GM18868 (cell line): ENCODE results near the gene CDC42SE1.

Experiments
- ATAC-seq: cut with Tn5 transposase; IDR thresholded peaks from one replicate; pipeline ENCODE4 v1.9.1; 2021; ENCODE audit warnings: mild to moderate bottlenecking, moderate library complexity; ENCODE audit not compliant: unreplicated experiment

Gene CDC42SE1

DNA sequence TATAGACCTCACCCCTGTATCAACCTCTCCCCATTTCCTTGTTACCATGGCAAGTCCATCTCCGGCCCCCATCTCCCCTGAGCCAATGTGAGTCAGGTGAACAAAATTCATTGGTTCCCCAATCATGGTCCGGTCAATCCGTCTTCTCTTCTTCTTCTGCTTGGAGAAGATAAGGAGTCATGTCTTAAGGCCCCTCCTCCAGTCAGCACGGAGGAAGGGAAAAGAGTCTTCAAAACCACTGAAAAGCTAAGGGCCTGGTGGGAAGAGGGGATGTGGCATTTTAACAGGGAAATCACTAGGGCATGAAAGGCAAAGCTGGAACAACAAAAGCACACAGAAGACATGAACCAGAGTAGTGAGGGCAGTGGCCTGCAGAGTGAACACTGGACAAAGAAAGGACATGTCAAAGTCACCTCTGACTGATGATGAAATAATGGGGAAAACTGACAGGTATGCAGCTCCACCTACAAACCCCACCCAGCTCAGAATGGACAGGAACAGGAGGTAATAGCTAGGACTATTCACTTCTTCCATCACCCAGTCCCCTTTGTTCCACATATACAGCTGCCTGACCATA, 4.4 kb downstream of the CDC42SE1 start:
- ATAC-seq = no peak

DNA sequence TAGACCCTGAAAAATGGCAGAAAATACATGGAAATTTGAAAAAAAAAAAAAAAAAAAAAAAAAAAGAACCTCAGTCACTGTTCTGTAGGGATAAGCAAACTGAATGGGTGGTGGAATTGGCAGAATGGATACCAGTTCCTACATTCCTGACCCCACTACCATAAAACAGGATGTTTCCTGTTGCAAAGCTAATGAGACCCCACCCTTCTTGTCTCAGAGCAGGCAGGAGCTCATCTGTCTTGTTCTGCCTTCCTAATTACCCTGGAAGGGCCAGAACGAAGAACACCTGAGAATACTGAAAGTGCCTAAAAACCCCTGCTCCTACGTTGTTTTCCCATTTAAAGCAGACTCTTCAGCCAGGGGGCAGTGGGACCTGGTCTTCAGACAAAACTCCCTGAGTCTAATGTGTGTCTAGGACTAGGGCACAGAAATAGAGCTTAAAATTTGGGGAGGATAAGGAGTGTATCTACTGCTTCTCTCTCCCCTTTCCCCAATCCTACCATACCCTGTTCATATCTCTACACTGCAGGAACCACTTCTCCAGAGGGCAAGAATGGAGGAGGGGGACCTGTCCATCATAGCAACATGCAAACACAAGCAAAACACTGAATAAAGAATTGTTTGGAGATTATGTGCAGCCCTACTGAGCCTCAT, 7.9 kb downstream of the CDC42SE1 start:
- ATAC-seq = no peak

DNA sequence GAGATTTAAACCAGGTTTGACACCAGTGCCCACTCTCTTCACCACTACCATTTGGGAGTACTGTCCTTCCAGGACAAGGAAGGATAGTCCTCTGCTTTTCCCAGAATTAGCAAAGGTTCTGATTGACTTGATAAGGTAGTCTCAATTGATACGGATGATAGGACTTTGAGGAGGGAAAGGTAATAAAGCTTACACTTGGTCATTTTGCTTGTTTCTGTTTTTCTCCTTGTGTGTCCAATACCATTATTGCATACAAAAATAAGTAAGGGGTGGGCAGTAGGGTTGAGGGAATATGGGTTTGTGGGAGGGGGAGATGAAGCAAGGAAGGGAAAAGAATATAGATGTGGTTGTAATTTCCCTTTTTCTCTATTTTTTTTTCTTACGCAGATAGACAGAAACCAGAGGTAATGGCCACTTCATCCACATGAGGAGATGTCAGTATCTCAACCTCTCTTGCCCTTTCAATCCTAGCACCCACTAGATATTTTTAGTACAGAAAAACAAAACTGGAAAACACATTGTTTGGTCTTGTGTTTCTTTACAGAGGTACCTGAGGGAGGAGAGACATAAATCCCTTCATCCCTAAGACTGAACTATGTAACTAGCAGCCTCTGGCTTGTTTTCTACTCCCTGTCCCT, 9.3 kb downstream of the CDC42SE1 start:
- no peak for ATAC-seq

- no peak for ATAC-seq
Measured at GRCh38 chr1:151049458-151049857, 10.0 kb downstream of the CDC42SE1 start.

GRCh38 chr1:151048645-151049032, 10.8 kb downstream of the CDC42SE1 start:
- ATAC-seq = no peak

DNA sequence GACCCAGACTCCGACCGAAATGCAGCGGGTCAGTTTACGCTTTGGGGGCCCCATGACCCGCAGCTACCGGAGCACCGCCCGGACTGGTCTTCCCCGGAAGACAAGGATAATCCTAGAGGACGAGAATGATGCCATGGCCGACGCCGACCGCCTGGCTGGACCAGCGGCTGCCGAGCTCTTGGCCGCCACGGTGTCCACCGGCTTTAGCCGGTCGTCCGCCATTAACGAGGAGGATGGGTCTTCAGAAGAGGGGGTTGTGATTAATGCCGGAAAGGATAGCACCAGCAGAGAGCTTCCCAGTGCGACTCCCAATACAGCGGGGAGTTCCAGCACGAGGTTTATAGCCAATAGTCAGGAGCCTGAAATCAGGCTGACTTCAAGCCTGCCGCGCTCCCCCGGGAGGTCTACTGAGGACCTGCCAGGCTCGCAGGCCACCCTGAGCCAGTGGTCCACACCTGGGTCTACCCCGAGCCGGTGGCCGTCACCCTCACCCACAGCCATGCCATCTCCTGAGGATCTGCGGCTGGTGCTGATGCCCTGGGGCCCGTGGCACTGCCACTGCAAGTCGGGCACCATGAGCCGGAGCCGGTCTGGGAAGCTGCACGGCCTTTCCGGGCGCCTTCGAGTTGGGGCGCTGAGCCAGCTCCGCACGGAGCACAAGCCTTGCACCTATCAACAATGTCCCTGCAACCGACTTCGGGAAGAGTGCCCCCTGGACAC, 11.3 kb downstream of the CDC42SE1 start:
- peak; percentile 74 for ATAC-seq

GRCh38 chr1:151047591-151047924, 11.9 kb downstream of the CDC42SE1 start, which contains the start of gene C1orf56:
Gene C1orf56 (plus strand): TSS chr1:151047751. CDS start chr1:151047848, 97 bp downstream.
- ATAC-seq = peak; percentile 53

DNA sequence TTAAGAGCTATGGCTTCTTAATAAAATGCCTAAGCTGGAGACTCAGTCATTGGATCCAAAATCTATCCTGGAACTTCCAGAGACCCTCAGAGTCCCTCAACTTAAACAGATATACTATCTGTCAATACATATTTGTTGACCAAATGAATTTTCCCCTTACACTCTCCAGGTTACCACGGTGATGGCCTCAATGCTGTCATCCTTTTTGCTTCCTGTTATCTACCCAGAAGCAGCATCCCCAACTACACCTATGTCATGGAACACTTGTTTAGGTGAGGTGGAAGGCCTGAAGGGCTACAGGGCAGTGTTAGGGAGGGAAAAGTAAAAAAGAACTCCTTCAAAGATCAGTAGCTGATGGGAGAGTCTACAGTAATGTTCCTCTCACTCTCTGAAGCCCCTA, 16.3 kb downstream of the CDC42SE1 start:
- ATAC-seq = no peak

GRCh38 chr1:151039521-151039920, 19.9 kb downstream of the CDC42SE1 start:
- no peak for ATAC-seq

DNA sequence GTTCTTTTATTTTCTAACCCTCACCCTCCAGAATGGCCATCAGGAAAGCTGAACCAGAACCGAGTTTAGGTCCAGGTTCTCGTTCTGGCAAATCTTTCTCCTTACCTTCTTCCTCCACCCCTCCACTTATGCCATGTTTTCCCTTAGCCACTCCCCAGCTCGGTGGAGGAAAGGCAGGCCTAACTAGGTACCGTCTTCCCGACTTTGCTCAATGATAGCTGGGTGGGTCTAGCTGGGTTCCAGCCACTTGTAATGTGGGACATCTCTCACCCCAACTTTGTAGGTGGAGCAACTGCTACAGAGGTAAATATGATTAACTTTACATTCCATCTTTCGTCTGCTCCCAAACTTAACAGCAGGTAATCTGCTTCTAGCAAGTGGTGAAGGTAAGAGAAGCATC, 22.4 kb downstream of the CDC42SE1 start:
- no peak for ATAC-seq

GRCh38 chr1:151036356-151036755, 23.1 kb downstream of the CDC42SE1 start, which contains the start of gene BNIPL:
Gene BNIPL (plus strand): TSS chr1:151036586. CDS start chr1:151036726, 140 bp downstream.
- ATAC-seq = no peak

GRCh38 chr1:151035167-151035566, 24.3 kb downstream of the CDC42SE1 start:
- ATAC-seq = no peak

DNA sequence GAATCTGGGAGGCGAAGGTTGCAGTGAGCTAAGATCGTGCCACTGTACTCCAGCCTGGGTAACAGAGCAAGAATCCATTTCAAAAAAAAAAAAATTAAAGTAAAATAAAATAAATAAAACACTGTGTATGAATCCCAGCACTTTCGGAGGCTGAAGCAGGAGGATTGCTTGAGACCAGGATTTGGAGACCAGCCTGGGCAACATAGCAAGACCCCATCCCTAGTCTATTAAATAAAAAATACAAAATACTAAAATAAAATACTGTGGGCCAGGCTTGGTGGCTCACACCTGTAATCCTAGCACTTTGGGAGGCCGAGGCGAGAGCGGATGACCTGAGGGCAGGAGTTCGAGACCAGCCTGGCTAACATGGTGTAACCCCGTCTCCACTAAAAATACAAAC, 27.3 kb downstream of the CDC42SE1 start:
- ATAC-seq = no peak

DNA sequence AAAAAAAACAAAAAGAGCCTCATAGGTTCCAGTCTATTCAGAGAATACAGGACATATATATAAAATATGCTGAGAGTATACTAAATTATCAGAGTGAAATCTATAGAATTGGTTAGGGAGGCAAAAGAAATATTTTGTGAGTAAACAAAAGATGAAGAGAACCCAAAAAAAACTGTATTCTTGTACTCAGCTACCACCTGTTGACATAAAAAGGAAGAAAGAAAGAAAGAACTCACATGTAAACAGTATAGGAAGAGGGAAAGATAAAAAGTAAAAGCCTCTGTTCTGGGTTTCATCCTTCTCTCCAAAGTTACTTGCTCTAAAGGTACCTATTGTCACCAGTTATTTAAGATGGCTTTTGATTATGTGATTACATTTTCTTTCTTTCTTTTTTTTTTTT, 33.0 kb downstream of the CDC42SE1 start:
- no peak for ATAC-seq

DNA sequence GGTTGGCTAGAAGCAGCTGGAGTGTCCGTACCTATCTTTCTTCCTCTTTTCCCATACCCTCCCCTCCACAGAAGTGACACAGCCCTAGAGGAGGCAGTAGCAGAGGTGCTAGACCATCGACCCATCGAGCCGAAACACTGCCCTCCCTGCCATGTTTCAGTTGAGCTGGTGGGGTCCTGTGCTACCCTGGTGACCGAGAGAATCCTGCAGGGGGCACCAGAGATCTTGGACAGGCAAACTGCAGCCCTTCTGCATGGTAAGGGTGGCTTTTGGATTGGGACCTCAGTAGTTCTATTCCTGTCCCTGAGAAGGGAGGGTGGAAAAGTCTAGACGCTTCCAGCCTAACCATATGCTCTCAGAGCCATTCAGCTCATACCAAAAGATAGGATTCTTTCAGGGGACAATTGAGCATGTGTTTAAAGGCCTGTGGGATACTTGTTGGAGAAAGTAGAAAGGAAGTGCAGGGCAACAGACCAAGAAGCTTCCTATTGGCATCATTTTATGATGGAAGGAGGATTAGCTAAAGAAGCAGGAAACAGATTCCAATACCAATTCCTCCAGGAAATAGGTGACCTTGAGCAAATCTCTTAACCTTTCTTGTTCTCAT, 34.8 kb downstream of the CDC42SE1 start:
- ATAC-seq = peak; percentile 51

GRCh38 chr1:151013518-151013917, 45.9 kb downstream of the CDC42SE1 start:
- no peak for ATAC-seq

GRCh38 chr1:151012684-151013471, 46.5 kb downstream of the CDC42SE1 start:
- ATAC-seq = no peak

- no peak for ATAC-seq
Measured at GRCh38 chr1:151011154-151011850, 48.1 kb downstream of the CDC42SE1 start.

DNA sequence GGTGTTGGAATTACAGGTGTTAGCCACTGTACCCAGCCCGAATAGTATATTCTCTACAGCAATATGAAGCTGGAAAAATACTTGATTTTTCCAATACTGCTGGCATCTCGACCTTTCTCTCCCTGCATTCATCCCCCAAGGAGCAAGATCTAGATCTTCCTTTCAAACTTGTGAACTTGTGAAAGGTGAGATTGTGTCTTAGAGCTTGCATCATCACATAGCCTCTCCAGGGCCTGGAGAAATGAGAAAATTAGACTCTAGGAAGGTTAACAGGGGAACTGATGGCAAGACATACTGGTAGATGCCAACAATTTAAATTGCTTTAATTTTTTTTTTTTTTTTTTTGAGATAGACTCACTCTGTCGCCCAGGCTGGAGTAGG, 49.1 kb downstream of the CDC42SE1 start:
- ATAC-seq = no peak
